GM19372 (cell line): Measurements from ENCODE around the gene UNC5C.

Experiments
- ATAC-seq: cut with Tn5 transposase; IDR thresholded peaks from one replicate; pipeline ENCODE4 v1.9.1; 2021; ENCODE audit warnings: mild to moderate bottlenecking, low read depth, moderate library complexity; ENCODE audit not compliant: unreplicated experiment

UNC5C gene

GRCh38 chr4:95238554-95238953, 310.2 kb downstream of the UNC5C start:
- no peak for ATAC-seq

- no peak for ATAC-seq
These were observed 316.2 kb downstream of the UNC5C start for GRCh38 chr4:95232358-95233156.

GRCh38 chr4:95231681-95232080, 317.1 kb downstream of the UNC5C start:
- ATAC-seq = no peak

GRCh38 chr4:95225849-95226248, 322.9 kb downstream of the UNC5C start:
- no peak for ATAC-seq

- no peak for ATAC-seq
These were observed 324.4 kb downstream of the UNC5C start for GRCh38 chr4:95224402-95224801.

GRCh38 chr4:95220205-95221175, 328.3 kb downstream of the UNC5C start:
- ATAC-seq = no peak

- no peak for ATAC-seq
These were observed 329.7 kb downstream of the UNC5C start for GRCh38 chr4:95219109-95219508.

- ATAC-seq = no peak
These were observed 331.6 kb downstream of the UNC5C start for GRCh38 chr4:95217197-95217596.

- ATAC-seq = no peak
These were observed 332.1 kb downstream of the UNC5C start for GRCh38 chr4:95216636-95217035.

- no peak for ATAC-seq
These were observed 332.7 kb downstream of the UNC5C start for GRCh38 chr4:95215991-95216605.

GRCh38 chr4:95215043-95215442, 333.7 kb downstream of the UNC5C start:
- ATAC-seq = no peak

GRCh38 chr4:95214408-95214807, 334.4 kb downstream of the UNC5C start:
- no peak for ATAC-seq

- no peak for ATAC-seq
These were observed 335.4 kb downstream of the UNC5C start for GRCh38 chr4:95213366-95213765.

- no peak for ATAC-seq
These were observed 336.1 kb downstream of the UNC5C start for GRCh38 chr4:95212692-95213091.

GRCh38 chr4:95209927-95210326, 338.8 kb downstream of the UNC5C start:
- no peak for ATAC-seq

GRCh38 chr4:95204873-95205272, 343.9 kb downstream of the UNC5C start:
- ATAC-seq = no peak

- ATAC-seq = no peak
These were observed 344.4 kb downstream of the UNC5C start for GRCh38 chr4:95204267-95204844.

GRCh38 chr4:95198961-95199360, 349.8 kb downstream of the UNC5C start:
- no peak for ATAC-seq

- ATAC-seq = no peak
These were observed 351.4 kb downstream of the UNC5C start for GRCh38 chr4:95197353-95197752.

GRCh38 chr4:95193391-95194224, 355.2 kb downstream of the UNC5C start:
- ATAC-seq = no peak
